ENCODE results near the gene KIF16B. TPM values are rescaled to one million over a fixed set of nuclear protein-coding genes. Genes with fewer than 3 reads are reported as not detected.

Gene KIF16B
- total and polyA plus RNA-seq, 5 donors = 11.4 to 20.4 (median 17.3) TPM

- ATAC-seq = no peak
- intact Hi-C loops (cut with DNase I) = no loop called here
- 95% methylated on average over 1 of the region's 1 CpG for WGBS
- H3K4me3 ChIP-seq (ENCODE audit: low read length) = no peak overlapping the region
- no peaks in the 10 kb centered on the region for H3K27me3 ChIP-seq (ENCODE audit: control insufficient read depth, insufficient read depth)
- no peaks in the 10 kb centered on the region for H3K9me3 ChIP-seq (ENCODE audit: control insufficient read depth, low read length)
- H3K27ac ChIP-seq (ENCODE audit: low read length) = no peak overlapping the region
- H3K4me1 ChIP-seq (ENCODE audit: control insufficient read depth, insufficient read depth, low read length) = no peaks in the 10 kb centered on the region
- DNase-seq = no peak
Observed at GRCh38 chr20:16428112-16428511, 145.1 kb downstream of the KIF16B start.

GRCh38 chr20:16427571-16427970 is 145.7 kb downstream of the KIF16B start:
- no peak overlapping the region for H3K4me3 ChIP-seq (ENCODE audit: low read length)
- H3K27me3 ChIP-seq (ENCODE audit: control insufficient read depth, insufficient read depth) = no peaks in the 10 kb centered on the region
- H3K4me1 ChIP-seq (ENCODE audit: control insufficient read depth, insufficient read depth, low read length) = no peaks in the 10 kb centered on the region
- no peak overlapping the region for H3K27ac ChIP-seq (ENCODE audit: low read length)
- intact Hi-C loops (cut with DNase I) = no loop called here
- WGBS = 94% methylated on average over 2 of the region's 2 CpGs
- H3K9me3 ChIP-seq (ENCODE audit: control insufficient read depth, low read length) = no peaks in the 10 kb centered on the region
- no peak for DNase-seq
- no peak for ATAC-seq

GRCh38 chr20:16424780-16425179 is 148.5 kb downstream of the KIF16B start:
- no peaks in the 10 kb centered on the region for H3K27me3 ChIP-seq (ENCODE audit: control insufficient read depth, insufficient read depth)
- no peak overlapping the region for H3K27ac ChIP-seq (ENCODE audit: low read length)
- DNase-seq (no peak), ATAC-seq (no peak)
- intact Hi-C loops (cut with DNase I) = no loop called here
- H3K4me3 ChIP-seq (ENCODE audit: low read length) = no peak overlapping the region
- H3K9me3 ChIP-seq (ENCODE audit: control insufficient read depth, low read length) = no peaks in the 10 kb centered on the region
- no peaks in the 10 kb centered on the region for H3K4me1 ChIP-seq (ENCODE audit: control insufficient read depth, insufficient read depth, low read length)
- WGBS = 88% methylated on average over 1 of the region's 1 CpG

GRCh38 chr20:16423311-16424212 is 149.7 kb downstream of the KIF16B start:
- DNase-seq = no peak
- H3K27ac ChIP-seq (ENCODE audit: low read length) = no peak overlapping the region
- no peaks in the 10 kb centered on the region for H3K27me3 ChIP-seq (ENCODE audit: control insufficient read depth, insufficient read depth)
- intact Hi-C loops (cut with DNase I) = no loop called here
- no peak for ATAC-seq
- no peak overlapping the region for H3K4me3 ChIP-seq (ENCODE audit: low read length)
- H3K9me3 ChIP-seq (ENCODE audit: control insufficient read depth, low read length) = no peaks in the 10 kb centered on the region
- H3K4me1 ChIP-seq (ENCODE audit: control insufficient read depth, insufficient read depth, low read length) = no peaks in the 10 kb centered on the region
- 87% methylated on average over 4 of the region's 4 CpGs for WGBS

- intact Hi-C loops (cut with DNase I) = no loop called here
- H3K27me3 ChIP-seq (ENCODE audit: control insufficient read depth, insufficient read depth) = no peaks in the 10 kb centered on the region
- H3K9me3 ChIP-seq (ENCODE audit: control insufficient read depth, low read length) = no peaks in the 10 kb centered on the region
- no peaks in the 10 kb centered on the region for H3K4me1 ChIP-seq (ENCODE audit: control insufficient read depth, insufficient read depth, low read length)
- ATAC-seq (peak in 1 of 2 donors; percentile 33), DNase-seq (no peak)
- 70% methylated on average over 2 of the region's 2 CpGs for WGBS
- no peak overlapping the region for H3K4me3 ChIP-seq (ENCODE audit: low read length)
- H3K27ac ChIP-seq (ENCODE audit: low read length) = no peak overlapping the region
Observed at GRCh38 chr20:16419138-16419715, 154.0 kb downstream of the KIF16B start.

GRCh38 chr20:16418616-16419015 is 154.6 kb downstream of the KIF16B start:
- DNase-seq (no peak), ATAC-seq (no peak)
- intact Hi-C loops (cut with DNase I) = no loop called here
- H3K4me3 ChIP-seq (ENCODE audit: low read length) = no peak overlapping the region
- WGBS = 97% methylated on average over 1 of the region's 1 CpG
- H3K9me3 ChIP-seq (ENCODE audit: control insufficient read depth, low read length) = no peaks in the 10 kb centered on the region
- no peaks in the 10 kb centered on the region for H3K27me3 ChIP-seq (ENCODE audit: control insufficient read depth, insufficient read depth)
- H3K27ac ChIP-seq (ENCODE audit: low read length) = no peak overlapping the region
- H3K4me1 ChIP-seq (ENCODE audit: control insufficient read depth, insufficient read depth, low read length) = no peaks in the 10 kb centered on the region

- no peaks in the 10 kb centered on the region for H3K27me3 ChIP-seq (ENCODE audit: control insufficient read depth, insufficient read depth)
- intact Hi-C loops (cut with DNase I) = no loop called here
- ATAC-seq = no peak
- no peak overlapping the region for H3K4me3 ChIP-seq (ENCODE audit: low read length)
- no peaks in the 10 kb centered on the region for H3K9me3 ChIP-seq (ENCODE audit: control insufficient read depth, low read length)
- no peak for DNase-seq
- 90% methylated on average over 8 of the region's 8 CpGs for WGBS
- H3K27ac ChIP-seq (ENCODE audit: low read length) = no peak overlapping the region
- H3K4me1 ChIP-seq (ENCODE audit: control insufficient read depth, insufficient read depth, low read length) = no peaks in the 10 kb centered on the region
Observed at GRCh38 chr20:16417001-16417400, 156.2 kb downstream of the KIF16B start.

- DNase-seq (no peak), ATAC-seq (no peak)
- intact Hi-C loops (cut with DNase I) = no loop called here
- Histone ChIP-seq H3K4me3 (ENCODE audit: low read length) (no peak overlapping the region), H3K9me3 (ENCODE audit: control insufficient read depth, low read length) (peaks cover 5% of the 10 kb centered on the region), H3K27ac (ENCODE audit: low read length) (no peak overlapping the region), H3K4me1 (ENCODE audit: control insufficient read depth, insufficient read depth, low read length) (no peaks in the 10 kb centered on the region), H3K27me3 (ENCODE audit: control insufficient read depth, insufficient read depth) (no peaks in the 10 kb centered on the region)
- 94% methylated on average over 4 of the region's 4 CpGs for WGBS
Observed at GRCh38 chr20:16415071-16416053, 157.9 kb downstream of the KIF16B start.

GRCh38 chr20:16412906-16413305 is 160.3 kb downstream of the KIF16B start:
- ATAC-seq (no peak), DNase-seq (no peak)
- Histone ChIP-seq H3K4me3 (ENCODE audit: low read length) (no peak overlapping the region), H3K27ac (ENCODE audit: low read length) (no peak overlapping the region), H3K4me1 (ENCODE audit: control insufficient read depth, insufficient read depth, low read length) (no peaks in the 10 kb centered on the region), H3K27me3 (ENCODE audit: control insufficient read depth, insufficient read depth) (no peaks in the 10 kb centered on the region), H3K9me3 (ENCODE audit: control insufficient read depth, low read length) (peaks cover 5% of the 10 kb centered on the region)
- WGBS = 81% methylated on average over 1 of the region's 1 CpG
- intact Hi-C loops (cut with DNase I) = no loop called here

GRCh38 chr20:16411361-16411760 is 161.9 kb downstream of the KIF16B start:
- intact Hi-C loops (cut with DNase I) = no loop called here
- no peak overlapping the region for H3K4me3 ChIP-seq (ENCODE audit: low read length)
- peaks cover 5% of the 10 kb centered on the region for H3K9me3 ChIP-seq (ENCODE audit: control insufficient read depth, low read length)
- H3K27me3 ChIP-seq (ENCODE audit: control insufficient read depth, insufficient read depth) = no peaks in the 10 kb centered on the region
- no peaks in the 10 kb centered on the region for H3K4me1 ChIP-seq (ENCODE audit: control insufficient read depth, insufficient read depth, low read length)
- ATAC-seq (no peak), DNase-seq (no peak)
- H3K27ac ChIP-seq (ENCODE audit: low read length) = no peak overlapping the region
- 98% methylated on average over 3 of the region's 3 CpGs for WGBS

GRCh38 chr20:16410626-16411025 is 162.6 kb downstream of the KIF16B start:
- 97% methylated on average over 3 of the region's 3 CpGs for WGBS
- Histone ChIP-seq H3K4me1 (ENCODE audit: control insufficient read depth, insufficient read depth, low read length) (no peaks in the 10 kb centered on the region), H3K27me3 (ENCODE audit: control insufficient read depth, insufficient read depth) (no peaks in the 10 kb centered on the region), H3K4me3 (ENCODE audit: low read length) (no peak overlapping the region), H3K9me3 (ENCODE audit: control insufficient read depth, low read length) (peaks cover 5% of the 10 kb centered on the region), H3K27ac (ENCODE audit: low read length) (no peak overlapping the region)
- intact Hi-C loops (cut with DNase I) = no loop called here
- DNase-seq (no peak), ATAC-seq (no peak)

Measured in right cardiac atrium (tissue), 5 donors.